Mesendoderm (in vitro differentiated cells): Measurements from ENCODE around the gene EGR1.

Experiments used
- DNase-seq: peaks from one replicate; pipeline ENCODE4 v3.0.0; 2013
- H2AK5ac ChIP-seq: 2 replicates; pipeline ENCODE4 v1.6.1; 2013; ENCODE audit warnings: low read length, inconsistent platforms
- H2BK120ac ChIP-seq: 2 replicates; pipeline ENCODE4 v1.6.1; 2013; ENCODE audit warnings: low read depth, mild to moderate bottlenecking, low read length, moderate library complexity, mixed read lengths
- H2BK15ac ChIP-seq: replicated peaks from 2 replicates; pipeline ENCODE4 v1.6.1; 2013; ENCODE audit warnings: low read depth, mild to moderate bottlenecking, moderate library complexity
- H2BK5ac ChIP-seq: 2 replicates; pipeline ENCODE4 v1.6.1; 2013; ENCODE audit warnings: low read length, inconsistent platforms
- H3K18ac ChIP-seq: 2 replicates; pipeline ENCODE4 v1.6.1; 2013; ENCODE audit warnings: mild to moderate bottlenecking, low read length, mixed read lengths
- H3K23ac ChIP-seq: one replicate; pipeline ENCODE4 v1.6.1; 2013; ENCODE audit warnings: low read length
- H3K27ac ChIP-seq: 2 replicates; pipeline ENCODE4 v1.5.1; 2013; ENCODE audit warnings: low read depth, mild to moderate bottlenecking, inconsistent platforms, low read length, moderate library complexity
- H3K27me3 ChIP-seq: 2 replicates; pipeline ENCODE4 v1.6.1; 2013; ENCODE audit warnings: low read length, control low read depth, mild to moderate bottlenecking, inconsistent platforms; ENCODE audit not compliant: insufficient read depth, poor library complexity
- H3K36me3 ChIP-seq: 2 replicates; pipeline ENCODE4 v1.6.1; 2013; ENCODE audit warnings: low read length, inconsistent platforms; ENCODE audit not compliant: control insufficient read depth, insufficient read depth
- H3K4ac ChIP-seq: one replicate; pipeline ENCODE4 v1.6.1; 2013; ENCODE audit warnings: low read depth, mild to moderate bottlenecking, low read length, moderate library complexity
- H3K4me1 ChIP-seq: 2 replicates; pipeline ENCODE4 v1.6.1; 2013; ENCODE audit warnings: low read depth, low read length, inconsistent platforms; ENCODE audit not compliant: control insufficient read depth
- H3K4me2 ChIP-seq: 2 replicates; pipeline ENCODE4 v1.6.1; 2013; ENCODE audit warnings: low read length
- H3K4me3 ChIP-seq: 2 replicates; pipeline ENCODE4 v1.5.1; 2013; ENCODE audit warnings: mild to moderate bottlenecking, low read length
- H3K56ac ChIP-seq: one replicate; pipeline ENCODE4 v1.6.1; 2013; ENCODE audit warnings: low read length
- H3K79me1 ChIP-seq: 2 replicates; pipeline ENCODE4 v1.6.1; 2013; ENCODE audit warnings: low read length, inconsistent platforms
- H3K79me2 ChIP-seq: 2 replicates; pipeline ENCODE4 v1.6.1; 2013; ENCODE audit warnings: mild to moderate bottlenecking, low read length; ENCODE audit not compliant: control insufficient read depth, insufficient read depth
- H3K9ac ChIP-seq: 2 replicates; pipeline ENCODE4 v1.6.1; 2013; ENCODE audit warnings: low read length, inconsistent platforms
- H4K5ac ChIP-seq: one replicate; pipeline ENCODE4 v1.6.1; 2013; ENCODE audit warnings: low read length
- H4K8ac ChIP-seq: one replicate; pipeline ENCODE4 v1.6.1; 2013; ENCODE audit warnings: low read depth, mild to moderate bottlenecking, control low read depth, low read length, moderate library complexity
- WGBS: extraction: QIAGEN DNeasy Blood & Tissue Kit; methylation state at CpG from one replicate; pipeline ENCODE4 v1.1.7; 2013; ENCODE audit warnings: low lambda C conversion rate, missing lambda C conversion rate; ENCODE audit not compliant: insufficient coverage; ENCODE audit errors: extremely low coverage; 5-methylcytosine and 5-hydroxymethylcytosine counted together

The EGR1 gene

DNA sequence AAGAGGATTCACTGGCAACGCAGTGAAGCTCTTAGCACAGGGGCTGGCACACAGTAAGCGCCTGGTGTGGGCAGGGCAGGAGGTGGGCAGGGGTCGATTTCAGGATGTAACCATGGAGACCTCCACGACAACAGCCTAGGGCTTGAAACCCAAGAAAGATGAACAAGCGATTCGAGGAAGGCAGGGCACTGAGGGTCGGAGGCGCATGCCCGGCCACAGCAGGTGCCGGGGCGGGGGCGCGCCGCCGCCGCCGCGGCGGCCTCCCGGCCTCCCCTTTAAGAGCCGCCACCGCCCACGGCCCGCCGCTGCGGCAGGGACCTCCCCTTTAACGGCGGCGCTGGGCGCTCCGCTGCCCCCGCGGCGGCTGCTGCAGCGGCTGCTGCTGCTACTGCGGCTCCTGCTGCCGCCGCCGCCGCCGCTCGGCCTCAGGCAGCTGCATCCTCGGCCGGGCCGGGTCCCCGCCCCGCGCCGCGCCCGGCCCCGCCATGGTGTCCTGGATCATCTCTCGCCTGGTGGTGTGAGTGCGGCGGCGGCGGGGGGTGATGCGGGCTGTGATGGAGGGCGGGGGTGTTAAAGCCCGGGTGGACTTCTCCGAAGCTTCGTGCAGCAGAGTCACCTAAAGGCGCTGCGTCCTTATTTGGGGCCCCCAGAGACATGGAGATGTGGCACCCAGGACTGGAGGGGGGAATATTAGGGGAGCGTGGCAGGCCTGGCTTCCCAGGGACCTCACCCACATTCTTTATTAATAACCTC is 26.4 kb upstream of the EGR1 start, which contains the start of gene REEP2:
REEP2 (plus strand) TSS at position 334 of the 753 bp plus-strand sequence; CDS start at position 486, 152 bp downstream.
- Histone ChIP-seq H3K9ac (peak within 1 kb of the TSS; percentile 65), H4K8ac (no peak within 1 kb of the TSS), H2AK5ac (no peak within 1 kb of the TSS), H3K79me1 (no peaks in the 10 kb centered on the region), H3K4ac (no peak within 1 kb of the TSS), H4K5ac (no peak within 1 kb of the TSS), H2BK5ac (no peak within 1 kb of the TSS), H3K4me3 (peak within 1 kb of the TSS; percentile 15), H3K36me3 (peaks cover 10% of the 10 kb centered on the region), H3K23ac (no peak within 1 kb of the TSS), H3K27ac (no peak within 1 kb of the TSS), H3K79me2 (no peaks in the 10 kb centered on the region), H3K4me1 (no peaks in the 10 kb centered on the region), H3K27me3 (no peaks in the 10 kb centered on the region), H2BK120ac (no peak within 1 kb of the TSS), H3K18ac (peak within 1 kb of the TSS; percentile 34), H3K56ac (peak within 1 kb of the TSS; percentile 68), H3K4me2 (peak within 1 kb of the TSS; percentile 65), H2BK15ac (no peak within 1 kb of the TSS)
- WGBS: no CpG with 5 or more reads among the region's 65 CpGs
- peak; percentile 79 for DNase-seq

DNA sequence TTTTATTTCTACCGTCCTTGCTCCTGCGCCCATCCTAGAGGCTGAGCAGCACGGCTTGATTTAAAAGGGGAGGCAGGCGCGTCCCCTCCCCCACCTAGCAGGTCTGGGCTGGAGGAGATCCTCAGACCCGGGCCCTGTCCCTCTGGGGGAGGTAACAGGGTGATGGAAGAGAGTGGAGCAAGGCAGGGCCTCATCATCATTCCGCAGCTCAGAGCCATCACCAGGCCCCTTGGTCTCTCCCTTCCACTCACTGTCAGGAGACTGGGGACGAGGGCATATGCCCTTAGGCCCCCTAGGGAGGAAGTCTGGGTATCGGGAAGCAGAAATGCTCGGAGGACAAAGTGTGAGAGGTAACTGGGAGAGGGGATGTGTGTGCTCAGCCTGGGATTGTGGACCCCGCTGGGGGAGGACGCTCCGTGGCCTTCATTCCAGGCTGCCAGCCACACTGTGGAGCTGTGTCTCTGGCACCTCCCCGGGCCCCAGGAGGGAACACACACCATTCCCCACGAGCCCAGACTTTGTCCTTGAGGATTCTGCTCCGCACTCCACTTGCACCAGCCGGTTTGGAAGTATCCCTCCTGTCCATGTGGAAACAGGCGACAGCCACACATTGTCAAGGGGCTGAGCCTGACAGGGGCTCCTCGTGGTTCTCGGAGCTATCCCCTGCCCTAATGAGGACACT is 25.7 kb upstream of the EGR1 start:
- no peak overlapping the region for H4K5ac ChIP-seq
- no peak overlapping the region for H2AK5ac ChIP-seq
- peak overlapping the region; percentile 15 for H3K4me3 ChIP-seq
- DNase-seq: peak; percentile 48
- WGBS: no CpG with 5 or more reads among the region's 20 CpGs
- H3K4me2 ChIP-seq: peak overlapping the region; percentile 65
- H3K79me2 ChIP-seq: no peaks in the 10 kb centered on the region
- no peaks in the 10 kb centered on the region for H3K27me3 ChIP-seq
- H3K9ac ChIP-seq: peak overlapping the region; percentile 65
- H2BK5ac ChIP-seq: no peak overlapping the region
- no peak overlapping the region for H3K23ac ChIP-seq
- peak overlapping the region; percentile 68 for H3K56ac ChIP-seq
- H3K4me1 ChIP-seq: no peaks in the 10 kb centered on the region
- H2BK15ac ChIP-seq: no peak overlapping the region
- no peak overlapping the region for H2BK120ac ChIP-seq
- no peak overlapping the region for H4K8ac ChIP-seq
- H3K36me3 ChIP-seq: peaks cover 10% of the 10 kb centered on the region
- H3K18ac ChIP-seq: peak overlapping the region; percentile 34
- H3K4ac ChIP-seq: no peak overlapping the region
- no peak overlapping the region for H3K27ac ChIP-seq
- no peaks in the 10 kb centered on the region for H3K79me1 ChIP-seq

DNA sequence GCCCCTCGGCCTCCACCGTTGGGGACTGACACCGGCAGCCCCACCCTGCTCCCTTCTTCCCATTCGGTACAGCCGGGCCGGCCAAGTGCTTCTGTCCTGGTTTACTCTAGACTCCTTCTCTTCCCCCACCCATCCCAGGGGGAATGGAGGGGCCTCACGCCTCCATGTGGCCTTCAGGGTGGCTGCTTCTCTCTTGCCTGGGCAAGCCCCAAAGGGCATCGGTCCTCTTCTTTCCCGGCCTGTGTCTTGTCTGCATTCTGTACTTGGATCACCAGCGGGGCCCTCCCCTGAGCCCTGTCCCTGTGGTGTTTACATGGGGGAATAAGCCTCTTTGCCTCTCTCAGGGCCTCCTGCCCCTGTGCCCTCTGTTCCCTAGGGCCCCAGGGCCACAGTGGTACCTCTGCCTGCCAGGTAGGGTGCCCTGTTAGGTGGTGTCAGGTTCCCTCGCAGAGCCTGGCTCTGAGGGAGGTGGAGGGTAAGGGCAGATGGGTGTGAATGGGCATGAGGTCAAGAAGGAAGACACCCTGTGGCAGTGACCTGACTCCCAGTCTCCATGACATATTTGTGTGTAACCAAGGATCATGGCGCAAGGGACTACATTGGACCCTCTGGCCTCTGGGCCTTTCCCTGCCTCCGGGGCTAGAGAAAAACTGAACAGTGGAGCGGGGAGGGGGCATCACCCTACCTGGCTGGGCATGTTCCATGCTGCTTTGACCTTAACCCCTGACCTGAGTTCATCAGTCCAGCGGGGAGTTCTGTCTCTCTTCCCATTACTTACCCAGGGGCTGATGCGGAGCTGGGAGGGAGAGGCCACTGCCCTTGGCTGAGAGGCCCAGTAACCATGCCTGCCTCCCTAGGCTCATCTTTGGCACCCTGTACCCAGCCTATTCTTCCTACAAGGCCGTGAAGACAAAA is 24.9 kb upstream of the EGR1 start:
- Histone ChIP-seq H4K8ac (no peak overlapping the region), H3K4me2 (no peak overlapping the region), H3K4me3 (no peak overlapping the region), H2BK15ac (no peak overlapping the region), H3K79me1 (no peaks in the 10 kb centered on the region), H3K79me2 (no peaks in the 10 kb centered on the region), H2BK120ac (no peak overlapping the region), H3K36me3 (peaks cover 9% of the 10 kb centered on the region), H3K27ac (no peak overlapping the region), H3K27me3 (no peaks in the 10 kb centered on the region), H3K56ac (no peak overlapping the region), H3K9ac (no peak overlapping the region), H2AK5ac (no peak overlapping the region), H4K5ac (no peak overlapping the region), H3K4ac (no peak overlapping the region), H3K4me1 (no peaks in the 10 kb centered on the region), H3K18ac (no peak overlapping the region), H3K23ac (no peak overlapping the region), H2BK5ac (no peak overlapping the region)
- no CpG with 5 or more reads among the region's 17 CpGs for WGBS
- DNase-seq: no peak

DNA sequence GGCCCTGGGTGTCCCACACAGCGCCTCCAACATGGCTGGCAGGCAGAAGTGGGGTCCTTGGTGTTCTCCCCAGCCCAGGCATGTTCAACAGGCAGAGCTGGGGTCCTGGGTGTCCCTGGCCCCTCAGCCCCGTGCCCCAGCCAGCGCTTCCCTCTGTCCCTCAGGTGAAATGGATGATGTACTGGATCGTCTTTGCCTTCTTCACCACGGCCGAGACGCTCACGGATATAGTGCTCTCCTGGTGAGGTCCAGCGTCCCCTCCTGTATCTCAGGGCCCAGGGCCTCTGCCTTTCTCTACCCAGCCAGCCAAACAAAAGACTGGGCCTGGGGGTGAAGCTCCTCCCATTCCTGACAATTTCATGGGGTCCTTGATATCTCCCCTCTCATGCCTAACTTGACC is 24.1 kb upstream of the EGR1 start:
- no peak overlapping the region for H3K18ac ChIP-seq
- H2BK5ac ChIP-seq: no peak overlapping the region
- H2AK5ac ChIP-seq: no peak overlapping the region
- no peak overlapping the region for H3K23ac ChIP-seq
- no peak overlapping the region for H4K8ac ChIP-seq
- H3K79me1 ChIP-seq: no peaks in the 10 kb centered on the region
- no peak overlapping the region for H3K27ac ChIP-seq
- no peaks in the 10 kb centered on the region for H3K79me2 ChIP-seq
- no peak overlapping the region for H3K4me2 ChIP-seq
- H3K56ac ChIP-seq: no peak overlapping the region
- no peak overlapping the region for H3K4me3 ChIP-seq
- H4K5ac ChIP-seq: no peak overlapping the region
- no peak overlapping the region for H3K4ac ChIP-seq
- H3K27me3 ChIP-seq: no peaks in the 10 kb centered on the region
- H2BK15ac ChIP-seq: no peak overlapping the region
- no peak for DNase-seq
- no CpG with 5 or more reads among the region's 9 CpGs for WGBS
- no peak overlapping the region for H2BK120ac ChIP-seq
- H3K4me1 ChIP-seq: no peaks in the 10 kb centered on the region
- H3K36me3 ChIP-seq: peaks cover 3% of the 10 kb centered on the region
- H3K9ac ChIP-seq: no peak overlapping the region

DNA sequence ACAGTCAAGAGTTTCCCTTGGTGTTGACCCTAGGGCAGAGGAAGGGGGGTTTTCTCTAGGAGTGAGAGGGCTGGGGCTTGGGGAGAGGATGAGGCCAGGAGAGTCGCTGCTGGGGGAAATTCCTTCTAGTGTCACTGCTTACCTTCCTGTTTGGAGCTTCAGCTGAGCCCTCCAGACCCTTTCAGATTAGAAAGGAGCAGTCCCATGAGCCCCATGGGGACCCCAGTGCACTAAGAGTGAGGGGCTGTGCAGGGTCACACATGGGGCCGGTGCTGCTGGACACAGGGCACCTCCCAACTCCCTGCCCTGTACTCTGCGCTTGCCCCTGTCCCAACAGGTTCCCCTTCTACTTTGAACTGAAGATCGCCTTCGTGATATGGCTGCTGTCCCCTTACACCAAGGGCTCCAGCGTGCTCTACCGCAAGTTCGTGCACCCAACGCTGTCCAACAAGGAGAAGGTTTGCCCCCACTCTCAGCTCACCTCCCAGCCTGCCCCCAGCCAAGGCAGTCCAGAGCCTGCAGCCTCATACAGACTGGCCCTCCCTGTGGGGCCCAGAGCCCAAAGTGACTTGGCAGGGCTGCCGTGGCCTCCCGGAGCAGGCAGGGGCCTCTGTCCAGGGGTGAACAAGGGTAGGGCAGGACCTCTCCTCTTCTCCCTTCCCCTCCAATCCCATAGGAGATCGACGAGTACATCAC is 21.1 kb upstream of the EGR1 start:
- no CpG with 5 or more reads among the region's 13 CpGs for WGBS
- no peak overlapping the region for H2BK5ac ChIP-seq
- no peaks in the 10 kb centered on the region for H3K79me1 ChIP-seq
- H3K56ac ChIP-seq: no peak overlapping the region
- no peak overlapping the region for H2BK120ac ChIP-seq
- no peak overlapping the region for H3K23ac ChIP-seq
- no peaks in the 10 kb centered on the region for H3K36me3 ChIP-seq
- no peak overlapping the region for H3K4me2 ChIP-seq
- no peaks in the 10 kb centered on the region for H3K4me1 ChIP-seq
- no peak overlapping the region for H4K8ac ChIP-seq
- no peak overlapping the region for H3K18ac ChIP-seq
- no peak overlapping the region for H3K9ac ChIP-seq
- no peak overlapping the region for H3K27ac ChIP-seq
- H3K27me3 ChIP-seq: no peaks in the 10 kb centered on the region
- no peak overlapping the region for H3K4ac ChIP-seq
- H3K4me3 ChIP-seq: no peak overlapping the region
- no peak for DNase-seq
- H2AK5ac ChIP-seq: no peak overlapping the region
- no peaks in the 10 kb centered on the region for H3K79me2 ChIP-seq
- H4K5ac ChIP-seq: no peak overlapping the region
- H2BK15ac ChIP-seq: no peak overlapping the region
